ENCODE results near the gene SKAP1.
A peak's percentile ranks its signal among the peaks of the same experiment; 100 is the strongest.

SKAP1 gene

DNA sequence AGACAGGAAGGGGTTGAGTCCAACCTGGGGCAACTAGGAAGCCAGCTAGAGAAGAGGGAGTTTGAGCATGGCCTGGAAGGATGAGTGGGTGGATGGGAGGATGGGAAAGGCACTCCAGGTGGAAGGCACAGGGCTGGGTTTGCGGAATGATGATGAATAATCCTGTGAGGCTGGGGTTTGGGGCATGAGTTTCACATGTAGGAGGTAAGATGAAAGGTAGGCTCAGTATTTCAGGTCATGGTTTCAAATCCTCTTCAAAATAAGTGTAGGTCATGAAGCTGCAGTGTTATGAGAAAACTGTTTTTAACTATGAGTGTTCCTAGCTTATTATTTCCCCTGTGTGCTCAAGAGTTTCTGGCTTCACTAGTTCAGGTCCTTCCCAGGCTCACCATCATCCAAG lies 130.3 kb downstream of the SKAP1 start:
- Histone ChIP-seq H3K9ac (ENCODE audit: low read length) (no peak overlapping the region; the same call in 1 of the 2 replicates), H3K79me2 (ENCODE audit: low read length) (no peaks in the 10 kb centered on the region), H3K36me3 (replicated peaks; ENCODE audit: insufficient read depth, low read length) (no peaks in the 10 kb centered on the region), H3K9me3 (replicated peaks; ENCODE audit: insufficient read depth, low read length) (no peaks in the 10 kb centered on the region), H3K27me3 (replicated peaks; ENCODE audit: insufficient read depth, low read length) (no peaks in the 10 kb centered on the region), H4K20me1 (ENCODE audit: insufficient read depth, low read length) (no peaks in the 10 kb centered on the region), H2AFZ (ENCODE audit: low read length) (no peak overlapping the region; the same call in 1 of the 2 replicates), H3K4me2 (ENCODE audit: low read depth, low read length) (peak overlapping the region; percentile 44), H3K4me1 (ENCODE audit: low read length) (peaks cover 58% of the 10 kb centered on the region), H3F3A (ENCODE audit: insufficient read depth, low read length) (peaks cover 25% of the 10 kb centered on the region), H3K27ac (ENCODE audit: low read length) (peak overlapping the region; percentile 71), H3K4me3 (ENCODE audit: low read length) (no peak overlapping the region), H3K9me2 (replicated peaks; ENCODE audit: insufficient read depth, low read length) (no peaks in the 10 kb centered on the region)
- TF ChIP-seq, protein P1, sequence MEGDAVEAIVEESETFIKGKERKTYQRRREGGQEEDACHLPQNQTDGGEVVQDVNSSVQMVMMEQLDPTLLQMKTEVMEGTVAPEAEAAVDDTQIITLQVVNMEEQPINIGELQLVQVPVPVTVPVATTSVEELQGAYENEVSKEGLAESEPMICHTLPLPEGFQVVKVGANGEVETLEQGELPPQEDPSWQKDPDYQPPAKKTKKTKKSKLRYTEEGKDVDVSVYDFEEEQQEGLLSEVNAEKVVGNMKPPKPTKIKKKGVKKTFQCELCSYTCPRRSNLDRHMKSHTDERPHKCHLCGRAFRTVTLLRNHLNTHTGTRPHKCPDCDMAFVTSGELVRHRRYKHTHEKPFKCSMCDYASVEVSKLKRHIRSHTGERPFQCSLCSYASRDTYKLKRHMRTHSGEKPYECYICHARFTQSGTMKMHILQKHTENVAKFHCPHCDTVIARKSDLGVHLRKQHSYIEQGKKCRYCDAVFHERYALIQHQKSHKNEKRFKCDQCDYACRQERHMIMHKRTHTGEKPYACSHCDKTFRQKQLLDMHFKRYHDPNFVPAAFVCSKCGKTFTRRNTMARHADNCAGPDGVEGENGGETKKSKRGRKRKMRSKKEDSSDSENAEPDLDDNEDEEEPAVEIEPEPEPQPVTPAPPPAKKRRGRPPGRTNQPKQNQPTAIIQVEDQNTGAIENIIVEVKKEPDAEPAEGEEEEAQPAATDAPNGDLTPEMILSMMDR (IDR thresholded peaks at IDR 0.05; ENCODE audit: low read length) = no peak
- TF ChIP-seq EZH2phosphoT487 (IDR thresholded peaks at IDR 0.05; ENCODE audit: low read length) = no peak
- no peak for TF ChIP-seq EZH2 (optimal IDR thresholded peaks at IDR 0.05; ENCODE audit: low read depth, low read length)
- peak; percentile 37 for DNase-seq

DNA sequence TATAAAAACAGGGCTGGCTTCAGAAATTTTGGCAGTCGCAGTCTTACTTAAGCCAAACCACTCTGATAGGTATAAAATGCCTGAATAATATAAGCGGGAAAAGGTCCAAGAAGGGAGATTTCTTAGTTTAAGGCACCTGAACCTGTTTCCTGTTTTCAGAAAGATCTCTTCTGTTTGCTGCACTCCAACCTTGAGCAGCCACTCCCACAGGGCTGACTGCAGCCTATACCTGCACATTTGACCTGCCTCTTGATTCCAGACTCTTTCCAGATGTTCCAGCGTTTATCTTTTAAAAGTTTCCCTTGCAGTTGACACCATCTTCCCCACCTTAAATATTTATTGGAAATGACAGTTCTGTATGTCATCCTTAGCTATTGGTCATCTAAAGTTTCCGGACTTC lies 132.2 kb downstream of the SKAP1 start:
- Histone ChIP-seq H3K4me2 (ENCODE audit: low read depth, low read length) (no peak overlapping the region), H2AFZ (ENCODE audit: low read length) (no peak overlapping the region), H3K9me2 (replicated peaks; ENCODE audit: insufficient read depth, low read length) (no peaks in the 10 kb centered on the region), H3K27ac (ENCODE audit: low read length) (no peak overlapping the region; the same call in 1 of the 2 replicates), H3K27me3 (replicated peaks; ENCODE audit: insufficient read depth, low read length) (no peaks in the 10 kb centered on the region), H3K36me3 (replicated peaks; ENCODE audit: insufficient read depth, low read length) (no peaks in the 10 kb centered on the region), H3K9ac (ENCODE audit: low read length) (no peak overlapping the region), H3K79me2 (ENCODE audit: low read length) (0 out of 2 replicates have a peak, but pooled peaks cover 5% of the 10 kb centered on the region), H3K4me3 (ENCODE audit: low read length) (no peak overlapping the region), H4K20me1 (ENCODE audit: insufficient read depth, low read length) (no peaks in the 10 kb centered on the region), H3K4me1 (ENCODE audit: low read length) (peaks cover 67% of the 10 kb centered on the region), H3K9me3 (replicated peaks; ENCODE audit: insufficient read depth, low read length) (no peaks in the 10 kb centered on the region), H3F3A (ENCODE audit: insufficient read depth, low read length) (peaks cover 31% of the 10 kb centered on the region)
- TF ChIP-seq EZH2 (optimal IDR thresholded peaks at IDR 0.05; ENCODE audit: low read depth, low read length) = no peak
- no peak for TF ChIP-seq EZH2phosphoT487 (IDR thresholded peaks at IDR 0.05; ENCODE audit: low read length)
- TF ChIP-seq, protein P1 (IDR thresholded peaks at IDR 0.05; ENCODE audit: low read length) = no peak
- no peak for DNase-seq

- no peaks in the 10 kb centered on the region for H4K20me1 ChIP-seq (ENCODE audit: insufficient read depth, low read length)
- H3K4me2 ChIP-seq (ENCODE audit: low read depth, low read length) = no peak overlapping the region
- H2AFZ ChIP-seq (ENCODE audit: low read length) = no peak overlapping the region
- no peaks in the 10 kb centered on the region for H3K36me3 ChIP-seq (replicated peaks; ENCODE audit: insufficient read depth, low read length)
- H3K9me2 ChIP-seq (replicated peaks; ENCODE audit: insufficient read depth, low read length) = no peaks in the 10 kb centered on the region
- H3K79me2 ChIP-seq (ENCODE audit: low read length) = 0 out of 2 replicates have a peak, but pooled peaks cover 5% of the 10 kb centered on the region
- H3K27ac ChIP-seq (ENCODE audit: low read length) = no peak overlapping the region
- no peaks in the 10 kb centered on the region for H3K9me3 ChIP-seq (replicated peaks; ENCODE audit: insufficient read depth, low read length)
- H3K4me1 ChIP-seq (ENCODE audit: low read length) = peaks cover 67% of the 10 kb centered on the region
- H3F3A ChIP-seq (ENCODE audit: insufficient read depth, low read length) = peaks cover 31% of the 10 kb centered on the region
- no peak for DNase-seq
- no peak overlapping the region for H3K9ac ChIP-seq (ENCODE audit: low read length)
- H3K4me3 ChIP-seq (ENCODE audit: low read length) = no peak overlapping the region
- H3K27me3 ChIP-seq (replicated peaks; ENCODE audit: insufficient read depth, low read length) = no peaks in the 10 kb centered on the region
- TF ChIP-seq, protein P1 (IDR thresholded peaks at IDR 0.05; ENCODE audit: low read length) = no peak
- TF ChIP-seq EZH2 (optimal IDR thresholded peaks at IDR 0.05; ENCODE audit: low read depth, low read length) (no peak), EZH2phosphoT487 (IDR thresholded peaks at IDR 0.05; ENCODE audit: low read length) (no peak)
These were observed 133.6 kb downstream of the SKAP1 start for GRCh38 chr17:48296453-48296852.
